ENCODE measurements around the gene FGF2.

The FGF2 gene

DNA sequence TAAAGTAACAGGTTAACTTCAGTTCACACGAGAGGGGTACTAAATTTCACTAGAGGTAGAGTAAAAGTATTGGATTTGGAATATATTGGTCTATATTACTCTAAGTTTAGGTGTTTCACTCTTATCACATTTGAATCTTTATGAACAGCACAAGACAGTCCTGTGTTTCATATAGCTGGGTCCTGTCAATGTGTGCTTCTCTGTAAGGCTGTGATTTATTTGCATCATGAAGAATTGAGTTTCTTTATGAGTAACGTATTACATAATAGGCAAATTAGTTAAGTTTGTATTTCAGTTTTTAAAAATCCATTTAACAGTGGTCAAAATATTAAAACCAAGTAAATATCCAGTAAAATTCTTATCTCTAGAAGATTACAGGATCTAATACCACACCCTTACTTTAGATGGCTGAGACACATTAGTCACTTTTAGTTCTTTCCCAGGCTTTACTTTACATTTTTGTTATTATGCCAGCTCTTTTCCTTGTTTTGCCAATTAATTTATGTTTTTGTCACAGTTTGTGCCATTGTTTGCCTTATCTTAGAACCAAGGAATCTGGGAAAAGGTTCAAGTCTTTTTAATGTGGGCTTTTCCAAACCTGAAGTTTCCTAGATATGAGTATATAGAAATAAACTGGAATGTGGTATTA lies 63.6 kb downstream of the FGF2 start:
- DNase-seq (ENCODE audit: low read depth in 2 of 2): no peak

DNA sequence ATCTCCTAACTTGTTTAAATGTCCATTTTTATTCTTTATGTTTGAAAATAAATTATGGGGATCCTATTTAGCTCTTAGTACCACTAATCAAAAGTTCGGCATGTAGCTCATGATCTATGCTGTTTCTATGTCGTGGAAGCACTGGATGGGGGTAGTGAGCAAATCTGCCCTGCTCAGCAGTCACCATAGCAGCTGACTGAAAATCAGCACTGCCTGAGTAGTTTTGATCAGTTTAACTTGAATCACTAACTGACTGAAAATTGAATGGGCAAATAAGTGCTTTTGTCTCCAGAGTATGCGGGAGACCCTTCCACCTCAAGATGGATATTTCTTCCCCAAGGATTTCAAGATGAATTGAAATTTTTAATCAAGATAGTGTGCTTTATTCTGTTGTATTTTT lies 68.2 kb downstream of the FGF2 start:
- no peak for DNase-seq (ENCODE audit: low read depth in 2 of 2)

DNA sequence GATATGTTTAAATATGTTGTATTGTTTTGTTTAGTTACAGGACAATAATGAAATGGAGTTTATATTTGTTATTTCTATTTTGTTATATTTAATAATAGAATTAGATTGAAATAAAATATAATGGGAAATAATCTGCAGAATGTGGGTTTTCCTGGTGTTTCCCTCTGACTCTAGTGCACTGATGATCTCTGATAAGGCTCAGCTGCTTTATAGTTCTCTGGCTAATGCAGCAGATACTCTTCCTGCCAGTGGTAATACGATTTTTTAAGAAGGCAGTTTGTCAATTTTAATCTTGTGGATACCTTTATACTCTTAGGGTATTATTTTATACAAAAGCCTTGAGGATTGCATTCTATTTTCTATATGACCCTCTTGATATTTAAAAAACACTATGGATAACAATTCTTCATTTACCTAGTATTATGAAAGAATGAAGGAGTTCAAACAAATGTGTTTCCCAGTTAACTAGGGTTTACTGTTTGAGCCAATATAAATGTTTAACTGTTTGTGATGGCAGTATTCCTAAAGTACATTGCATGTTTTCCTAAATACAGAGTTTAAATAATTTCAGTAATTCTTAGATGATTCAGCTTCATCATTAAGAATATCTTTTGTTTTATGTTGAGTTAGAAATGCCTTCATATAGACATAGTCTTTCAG lies 68.8 kb downstream of the FGF2 start:
- no peak for DNase-seq (ENCODE audit: low read depth in 2 of 2)

GRCh38 chr4:122896270-122896669 lies 69.6 kb downstream of the FGF2 start:
- no peak for DNase-seq (ENCODE audit: low read depth in 2 of 2)

- DNase-seq (ENCODE audit: low read depth in 2 of 2): peak; percentile 83 to 85
These were observed 71.9 kb downstream of the FGF2 start for GRCh38 chr4:122898370-122899150.

- no peak for DNase-seq (ENCODE audit: low read depth in 2 of 2)
These were observed 73.1 kb downstream of the FGF2 start for GRCh38 chr4:122899682-122900081.

- peak in 1 of 2 experiments; percentile 51 for DNase-seq (ENCODE audit: low read depth in 2 of 2)
These were observed 73.7 kb downstream of the FGF2 start for GRCh38 chr4:122900314-122900713.

- no peak for DNase-seq (ENCODE audit: low read depth in 2 of 2)
These were observed 74.8 kb downstream of the FGF2 start for GRCh38 chr4:122901247-122902010.

- DNase-seq (ENCODE audit: low read depth in 2 of 2): no peak
These were observed 77.2 kb downstream of the FGF2 start for GRCh38 chr4:122903766-122904288.

DNA sequence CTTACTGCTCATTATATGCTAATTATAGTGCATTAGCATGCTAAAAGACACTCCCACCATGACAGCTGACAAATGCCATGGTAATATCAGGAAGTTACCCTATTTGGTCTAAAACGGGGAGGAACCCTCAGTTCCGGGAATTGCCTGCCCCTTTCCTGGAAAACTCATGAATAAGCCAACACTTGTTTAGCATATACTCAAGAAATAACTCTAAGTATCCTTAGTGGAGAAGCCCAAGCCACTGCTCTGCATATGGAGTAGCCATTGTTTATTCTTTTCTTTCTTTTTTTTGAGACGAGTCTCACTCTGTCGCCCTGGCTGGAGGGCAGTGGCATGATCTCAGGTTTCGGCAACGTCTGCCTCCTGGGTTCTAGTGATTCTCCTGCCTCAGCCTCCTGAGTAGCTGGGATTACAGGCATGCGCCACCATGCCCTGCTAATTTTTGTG lies 80.3 kb downstream of the FGF2 start:
- DNase-seq (ENCODE audit: low read depth in 2 of 2): no peak

- no peak for DNase-seq (ENCODE audit: low read depth in 2 of 2)
These were observed 81.6 kb downstream of the FGF2 start for GRCh38 chr4:122908223-122908622.

GRCh38 chr4:122909683-122910082 lies 83.1 kb downstream of the FGF2 start:
- no peak for DNase-seq (ENCODE audit: low read depth in 2 of 2)

GRCh38 chr4:122911588-122911987 lies 85.0 kb downstream of the FGF2 start:
- no peak for DNase-seq (ENCODE audit: low read depth in 2 of 2)

GRCh38 chr4:122912810-122913575 lies 86.4 kb downstream of the FGF2 start:
- DNase-seq (ENCODE audit: low read depth in 2 of 2): no peak

- DNase-seq (ENCODE audit: low read depth in 2 of 2): no peak
These were observed 87.8 kb downstream of the FGF2 start for GRCh38 chr4:122914292-122914904.

GRCh38 chr4:122914938-122915337 lies 88.3 kb downstream of the FGF2 start:
- no peak for DNase-seq (ENCODE audit: low read depth in 2 of 2)

DNA sequence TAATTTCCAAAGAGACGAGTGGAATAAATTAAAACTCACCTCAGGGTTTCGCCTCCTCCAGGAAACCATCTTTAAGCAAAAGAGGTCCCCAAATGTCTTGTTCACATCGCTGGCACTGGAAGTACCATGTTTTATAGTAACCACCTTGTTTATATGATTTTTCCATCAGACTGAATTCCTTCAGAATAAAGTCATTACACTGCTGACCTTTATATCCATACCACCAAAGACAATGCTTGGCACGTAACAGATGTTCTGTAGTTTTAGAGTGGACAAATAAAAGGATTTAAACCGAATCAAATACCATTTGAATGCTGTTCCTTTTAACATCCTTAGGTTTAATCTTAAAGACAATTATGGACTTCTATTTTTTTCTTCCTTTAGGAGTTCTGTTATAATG lies 91.1 kb downstream of the FGF2 start:
- DNase-seq (ENCODE audit: low read depth in 2 of 2): no peak

DNA sequence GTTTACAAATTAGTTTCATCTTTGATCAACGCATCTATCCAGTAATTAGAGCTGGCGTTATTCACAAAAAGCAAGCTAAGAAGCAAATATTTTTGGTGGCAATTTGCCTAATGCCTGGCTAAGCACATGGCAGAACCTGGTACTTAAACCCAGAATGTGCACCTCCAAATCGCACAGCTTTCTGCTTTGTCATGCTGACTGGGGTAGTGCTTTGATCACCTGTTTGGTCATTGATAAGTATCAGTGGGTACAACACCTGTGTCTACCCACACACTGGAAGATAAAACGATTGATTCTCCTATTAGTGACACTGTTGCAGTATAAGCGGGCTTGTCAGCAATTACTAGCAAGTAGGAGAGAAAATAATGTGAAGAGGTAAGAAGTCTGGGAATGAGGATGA lies 93.8 kb downstream of the FGF2 start:
- no peak for DNase-seq (ENCODE audit: low read depth in 2 of 2)

GRCh38 chr4:122921300-122921699 lies 94.7 kb downstream of the FGF2 start:
- DNase-seq (ENCODE audit: low read depth in 2 of 2): no peak
